ENCODE data around the gene COBL.

Gene COBL

DNA sequence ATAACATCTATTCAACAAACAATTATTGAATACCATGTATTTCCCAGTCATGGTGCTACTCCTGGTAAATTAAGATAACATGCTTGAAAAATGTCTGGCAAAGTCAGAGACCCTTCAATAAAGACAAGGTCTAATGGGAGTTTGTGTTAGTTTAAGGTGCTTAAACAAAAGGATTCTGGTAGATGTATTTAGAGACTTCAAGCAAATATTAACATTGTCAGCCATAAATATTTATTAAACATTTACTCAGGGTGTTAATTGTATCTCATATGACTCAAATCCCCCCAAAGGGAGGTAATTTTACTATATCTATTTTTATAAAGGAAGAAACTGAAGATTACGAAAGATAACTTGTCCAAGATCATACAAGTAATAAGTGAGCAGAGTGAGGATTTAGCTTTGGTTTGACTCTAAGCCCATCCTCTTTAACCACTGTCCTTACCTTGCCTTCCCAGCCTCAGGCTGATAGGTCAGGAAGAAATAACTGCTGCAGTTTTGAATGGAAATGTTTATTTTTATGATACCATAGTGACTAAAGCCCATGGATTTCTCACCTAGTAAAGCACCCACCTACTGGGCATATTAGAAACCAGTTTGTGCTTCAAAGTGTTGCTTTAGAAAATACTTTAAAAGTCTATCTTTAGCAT, 215.4 kb downstream of the COBL start:
- Histone ChIP-seq H3K4me1 (ENCODE audit: insufficient read depth, poor library complexity, severe bottlenecking) (no peaks in the 10 kb centered on the region), H3K27ac (ENCODE audit: poor library complexity, severe bottlenecking) (no peak overlapping the region), H3K9me3 (ENCODE audit: severe bottlenecking) (no peaks in the 10 kb centered on the region), H3K27me3 (ENCODE audit: insufficient read depth, poor library complexity, severe bottlenecking) (no peaks in the 10 kb centered on the region), H3K36me3 (ENCODE audit: low read depth) (no peaks in the 10 kb centered on the region), H3K4me3 (ENCODE audit: severe bottlenecking) (no peak overlapping the region)
- no peak for DNase-seq (ENCODE audit: low spot score)
- TF ChIP-seq, protein P1, sequence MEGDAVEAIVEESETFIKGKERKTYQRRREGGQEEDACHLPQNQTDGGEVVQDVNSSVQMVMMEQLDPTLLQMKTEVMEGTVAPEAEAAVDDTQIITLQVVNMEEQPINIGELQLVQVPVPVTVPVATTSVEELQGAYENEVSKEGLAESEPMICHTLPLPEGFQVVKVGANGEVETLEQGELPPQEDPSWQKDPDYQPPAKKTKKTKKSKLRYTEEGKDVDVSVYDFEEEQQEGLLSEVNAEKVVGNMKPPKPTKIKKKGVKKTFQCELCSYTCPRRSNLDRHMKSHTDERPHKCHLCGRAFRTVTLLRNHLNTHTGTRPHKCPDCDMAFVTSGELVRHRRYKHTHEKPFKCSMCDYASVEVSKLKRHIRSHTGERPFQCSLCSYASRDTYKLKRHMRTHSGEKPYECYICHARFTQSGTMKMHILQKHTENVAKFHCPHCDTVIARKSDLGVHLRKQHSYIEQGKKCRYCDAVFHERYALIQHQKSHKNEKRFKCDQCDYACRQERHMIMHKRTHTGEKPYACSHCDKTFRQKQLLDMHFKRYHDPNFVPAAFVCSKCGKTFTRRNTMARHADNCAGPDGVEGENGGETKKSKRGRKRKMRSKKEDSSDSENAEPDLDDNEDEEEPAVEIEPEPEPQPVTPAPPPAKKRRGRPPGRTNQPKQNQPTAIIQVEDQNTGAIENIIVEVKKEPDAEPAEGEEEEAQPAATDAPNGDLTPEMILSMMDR (IDR thresholded peaks at IDR 0.05; ENCODE audit: poor library complexity, severe bottlenecking) = no peak
- ATAC-seq (ENCODE audit: low read depth) = no peak

DNA sequence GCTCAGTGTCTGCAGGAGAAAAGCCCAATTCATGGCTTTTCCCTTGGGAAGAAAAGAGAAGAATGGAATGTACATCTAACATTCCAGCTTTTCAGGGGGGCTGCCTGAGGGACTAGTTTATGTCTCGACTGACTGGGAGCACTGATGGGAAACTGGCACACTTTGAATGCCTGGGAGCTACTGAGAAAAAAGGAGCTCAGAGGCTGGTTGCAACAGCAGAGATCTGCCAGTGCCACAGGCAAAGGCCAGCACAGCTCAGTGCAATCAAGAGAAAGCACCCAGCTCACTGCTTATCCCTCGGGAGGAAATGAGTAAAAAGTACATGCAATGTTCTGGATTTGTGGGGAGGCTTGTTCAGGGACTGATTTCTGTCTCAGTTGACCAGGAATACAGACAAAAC, 226.2 kb downstream of the COBL start:
- no peaks in the 10 kb centered on the region for H3K4me1 ChIP-seq (ENCODE audit: insufficient read depth, poor library complexity, severe bottlenecking)
- no peaks in the 10 kb centered on the region for H3K9me3 ChIP-seq (ENCODE audit: severe bottlenecking)
- H3K4me3 ChIP-seq (ENCODE audit: severe bottlenecking) = no peak overlapping the region
- no peak overlapping the region for H3K27ac ChIP-seq (ENCODE audit: poor library complexity, severe bottlenecking)
- DNase-seq (ENCODE audit: low spot score) (no peak), ATAC-seq (ENCODE audit: low read depth) (no peak)
- no peaks in the 10 kb centered on the region for H3K36me3 ChIP-seq (ENCODE audit: low read depth)
- H3K27me3 ChIP-seq (ENCODE audit: insufficient read depth, poor library complexity, severe bottlenecking) = no peaks in the 10 kb centered on the region
- TF ChIP-seq, protein P1 (IDR thresholded peaks at IDR 0.05; ENCODE audit: poor library complexity, severe bottlenecking) = no peak

DNA sequence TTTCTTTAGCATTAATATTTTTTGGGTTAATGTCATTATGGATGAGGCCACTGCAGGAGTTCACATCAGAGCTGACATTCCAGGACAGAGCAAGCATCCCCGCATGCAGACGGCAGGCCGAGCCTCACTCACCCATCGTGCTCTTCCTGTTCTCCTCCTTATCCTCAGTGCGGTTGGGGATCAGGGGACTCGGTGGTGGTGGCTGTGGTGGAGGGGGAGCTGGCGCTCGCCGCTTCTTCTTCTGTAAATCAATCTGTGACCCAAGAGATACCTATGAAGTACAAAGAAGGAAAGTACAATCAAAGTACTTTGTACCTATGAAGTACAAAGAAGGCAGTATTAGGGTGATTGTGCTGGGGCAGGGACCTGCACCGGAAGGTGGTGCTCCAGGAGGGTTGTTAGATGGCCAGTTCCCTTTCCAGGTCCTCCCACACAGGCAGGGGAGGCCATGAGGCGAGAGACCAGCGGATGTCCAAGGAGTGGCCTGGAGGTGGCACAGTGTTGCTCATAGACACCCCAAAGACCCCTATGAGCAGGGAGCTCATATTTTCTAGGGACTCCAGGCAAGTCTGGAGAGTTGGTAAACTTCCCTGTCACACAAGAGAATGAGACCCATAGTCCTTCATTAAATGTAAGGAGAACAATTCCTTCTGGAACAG, 231.4 kb downstream of the COBL start:
- Histone ChIP-seq H3K4me1 (ENCODE audit: insufficient read depth, poor library complexity, severe bottlenecking) (no peaks in the 10 kb centered on the region), H3K27me3 (ENCODE audit: insufficient read depth, poor library complexity, severe bottlenecking) (no peaks in the 10 kb centered on the region), H3K27ac (ENCODE audit: poor library complexity, severe bottlenecking) (no peak overlapping the region), H3K36me3 (ENCODE audit: low read depth) (no peaks in the 10 kb centered on the region), H3K9me3 (ENCODE audit: severe bottlenecking) (no peaks in the 10 kb centered on the region), H3K4me3 (ENCODE audit: severe bottlenecking) (no peak overlapping the region)
- DNase-seq (ENCODE audit: low spot score) (no peak), ATAC-seq (ENCODE audit: low read depth) (no peak)
- TF ChIP-seq, protein P1 (IDR thresholded peaks at IDR 0.05; ENCODE audit: poor library complexity, severe bottlenecking) = no peak

DNA sequence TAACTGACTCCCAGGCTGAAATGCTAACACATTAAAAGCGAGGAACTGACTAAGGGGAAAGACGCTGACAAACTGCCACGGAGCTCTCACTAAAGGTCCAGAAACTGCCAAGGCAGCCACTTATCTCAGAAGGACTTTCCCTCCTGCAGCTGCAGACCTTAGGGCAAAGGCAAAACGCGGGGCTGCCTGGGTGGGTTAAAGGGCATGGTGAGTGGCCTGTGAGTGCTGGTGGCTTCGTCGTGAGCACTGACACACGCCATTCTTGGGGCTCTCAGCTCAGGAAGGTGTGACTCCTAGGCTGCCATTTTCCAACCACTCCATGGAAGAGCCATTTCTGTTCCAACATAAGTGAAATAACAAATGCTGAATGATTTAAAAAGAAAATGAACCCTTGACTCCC, 232.5 kb downstream of the COBL start:
- ATAC-seq (ENCODE audit: low read depth) = no peak
- no peaks in the 10 kb centered on the region for H3K4me1 ChIP-seq (ENCODE audit: insufficient read depth, poor library complexity, severe bottlenecking)
- TF ChIP-seq, protein P1 (IDR thresholded peaks at IDR 0.05; ENCODE audit: poor library complexity, severe bottlenecking) = no peak

DNA sequence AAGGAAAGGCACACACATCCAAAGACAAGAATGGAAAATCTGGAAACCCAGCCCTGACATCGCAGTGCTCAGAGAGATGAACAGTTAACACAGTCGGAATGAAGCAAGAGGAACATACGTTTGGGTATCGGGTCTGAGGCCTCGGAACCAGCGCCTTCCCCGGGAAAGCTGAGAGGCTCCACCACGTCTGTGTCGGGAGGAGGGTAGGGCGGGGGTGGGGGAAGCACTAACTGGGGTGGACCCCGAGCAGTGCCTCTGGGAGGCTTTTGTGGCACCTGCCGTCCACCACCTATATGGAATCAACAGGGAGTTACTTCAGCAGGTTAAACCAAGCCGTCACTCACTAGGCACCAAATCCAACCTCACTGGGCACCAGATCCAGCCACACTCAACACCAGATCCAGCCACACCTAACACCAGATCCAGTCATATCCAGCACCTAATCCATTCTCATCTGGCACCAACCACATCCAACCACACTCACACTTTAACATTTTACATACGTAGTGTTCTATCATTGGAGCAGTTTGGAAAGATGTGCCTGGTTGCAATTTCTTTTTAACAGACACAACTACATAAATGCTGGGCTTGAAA, 233.6 kb downstream of the COBL start:
- no peaks in the 10 kb centered on the region for H3K9me3 ChIP-seq (ENCODE audit: severe bottlenecking)
- no peak overlapping the region for H3K27ac ChIP-seq (ENCODE audit: poor library complexity, severe bottlenecking)
- TF ChIP-seq, protein P1 (IDR thresholded peaks at IDR 0.05; ENCODE audit: poor library complexity, severe bottlenecking) = no peak
- no peak overlapping the region for H3K4me3 ChIP-seq (ENCODE audit: severe bottlenecking)
- no peaks in the 10 kb centered on the region for H3K4me1 ChIP-seq (ENCODE audit: insufficient read depth, poor library complexity, severe bottlenecking)
- H3K36me3 ChIP-seq (ENCODE audit: low read depth) = no peaks in the 10 kb centered on the region
- no peaks in the 10 kb centered on the region for H3K27me3 ChIP-seq (ENCODE audit: insufficient read depth, poor library complexity, severe bottlenecking)
- ATAC-seq (ENCODE audit: low read depth) = no peak
- no peak for DNase-seq (ENCODE audit: low spot score)

More for the DNA sequence above, 232.5 kb downstream of the COBL start:
- Histone ChIP-seq H3K27me3 (ENCODE audit: insufficient read depth, poor library complexity, severe bottlenecking) (no peaks in the 10 kb centered on the region), H3K36me3 (ENCODE audit: low read depth) (no peaks in the 10 kb centered on the region), H3K4me3 (ENCODE audit: severe bottlenecking) (no peak overlapping the region), H3K27ac (ENCODE audit: poor library complexity, severe bottlenecking) (no peak overlapping the region), H3K9me3 (ENCODE audit: severe bottlenecking) (no peaks in the 10 kb centered on the region)
- no peak for DNase-seq (ENCODE audit: low spot score)
